ENCODE data around the gene LRRC3.

The LRRC3 gene

GRCh38 chr21:44425895-44426662 is 29.2 kb upstream of the LRRC3 start:
- H3K27ac ChIP-seq: peak overlapping the region; percentile 91
- no peak for TF ChIP-seq CTCF (conservative IDR thresholded peaks at IDR 0.05)

GRCh38 chr21:44426663-44427191 is 28.6 kb upstream of the LRRC3 start:
- TF ChIP-seq CTCF (conservative IDR thresholded peaks at IDR 0.05): no peak
- peak overlapping the region; percentile 91 for H3K27ac ChIP-seq

- no peak for TF ChIP-seq CTCF (conservative IDR thresholded peaks at IDR 0.05)
- H3K27ac ChIP-seq: peak overlapping the region; percentile 91
Measured at GRCh38 chr21:44427241-44428120, 27.8 kb upstream of the LRRC3 start.

- no peak for TF ChIP-seq CTCF (conservative IDR thresholded peaks at IDR 0.05)
- H3K27ac ChIP-seq: peak overlapping the region; percentile 91
Measured at GRCh38 chr21:44428281-44428960, 26.9 kb upstream of the LRRC3 start.

GRCh38 chr21:44429894-44430293 is 25.4 kb upstream of the LRRC3 start:
- no peak for TF ChIP-seq CTCF (conservative IDR thresholded peaks at IDR 0.05)

GRCh38 chr21:44431300-44431699 is 24.0 kb upstream of the LRRC3 start:
- TF ChIP-seq CTCF (conservative IDR thresholded peaks at IDR 0.05): no peak
- no peak overlapping the region for H3K27ac ChIP-seq

More at GRCh38 chr21:44429894-44430293, 25.4 kb upstream of the LRRC3 start:
- H3K27ac ChIP-seq: no peak overlapping the region
